GM21786 (cell line): ENCODE results near the gene CEP72.
A peak's percentile ranks its signal among the peaks of the same experiment; 100 is the strongest.
"Not testable (repeated sequence)": the region's sequence is repeated elsewhere in the genome, so short reads cannot be mapped to it uniquely, and the experiment has no call there.

ENCODE experiments used
- ATAC-seq: cut with Tn5 transposase; IDR thresholded peaks from one replicate; pipeline ENCODE4 v1.9.1; 2021; ENCODE audit not compliant: unreplicated experiment

CEP72 gene, protein sequence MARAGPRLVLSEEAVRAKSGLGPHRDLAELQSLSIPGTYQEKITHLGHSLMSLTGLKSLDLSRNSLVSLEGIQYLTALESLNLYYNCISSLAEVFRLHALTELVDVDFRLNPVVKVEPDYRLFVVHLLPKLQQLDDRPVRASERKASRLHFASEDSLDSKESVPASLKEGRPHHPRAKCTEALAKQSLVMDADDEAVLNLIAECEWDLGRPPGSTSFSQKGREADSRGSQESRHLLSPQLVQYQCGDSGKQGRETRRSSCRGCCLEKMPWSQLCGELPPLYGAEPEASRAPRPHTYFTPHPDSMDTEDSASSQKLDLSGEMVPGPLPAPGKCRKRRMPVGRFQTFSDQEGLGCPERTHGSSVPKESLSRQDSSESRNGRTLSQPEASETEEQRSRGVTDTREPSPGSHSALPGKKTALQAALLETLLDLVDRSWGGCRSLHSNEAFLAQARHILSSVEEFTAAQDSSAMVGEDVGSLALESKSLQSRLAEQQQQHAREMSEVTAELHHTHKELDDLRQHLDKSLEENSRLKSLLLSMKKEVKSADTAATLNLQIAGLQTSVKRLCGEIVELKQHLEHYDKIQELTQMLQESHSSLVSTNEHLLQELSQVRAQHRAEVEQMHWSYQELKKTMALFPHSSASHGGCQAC

GRCh38 chr5:611731-612486 is at the start of gene CEP72:
Gene CEP72, plus strand, starts transcription at chr5:612340. Its CDS starts 22 bp downstream, at chr5:612362.
- ATAC-seq: peak; percentile 63

DNA sequence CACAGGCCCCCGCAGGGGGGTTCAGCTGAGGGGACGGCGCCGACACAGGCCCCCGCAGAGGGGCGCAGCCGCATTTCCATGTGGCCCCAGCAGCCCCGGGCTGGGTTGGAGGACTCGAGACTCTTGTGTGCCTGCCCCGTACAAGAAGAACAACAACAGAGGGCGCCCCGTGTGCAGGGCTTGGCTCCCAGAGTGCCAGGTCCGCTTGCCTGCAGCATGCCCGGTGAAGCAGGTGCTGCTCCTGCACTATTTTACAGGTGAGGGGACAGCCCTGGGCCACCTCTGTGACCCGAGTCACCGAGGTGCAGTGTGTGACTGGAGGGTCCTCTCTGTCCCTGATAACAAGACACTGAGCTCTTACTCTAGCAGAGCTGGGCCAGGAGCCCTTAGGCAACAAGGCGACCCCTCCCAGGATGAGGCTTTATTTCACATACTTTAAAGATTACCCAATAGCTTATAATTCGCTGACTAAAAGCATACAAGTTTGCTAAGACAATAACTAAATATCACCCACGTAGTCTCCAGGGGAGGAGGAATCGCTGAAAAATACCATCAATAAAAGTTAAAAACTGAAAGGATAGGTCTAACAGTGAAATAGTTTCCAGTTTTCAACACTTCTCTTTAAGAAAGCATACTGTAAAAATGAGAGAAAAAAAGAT is 46.2 kb upstream of the CEP72 start:
- ATAC-seq: no peak

- ATAC-seq: no peak
Observed at GRCh38 chr5:566636-567309, 45.4 kb upstream of the CEP72 start.

- ATAC-seq: no peak
Observed at GRCh38 chr5:567664-568060, 44.5 kb upstream of the CEP72 start.

GRCh38 chr5:568061-568781 is 43.9 kb upstream of the CEP72 start:
- ATAC-seq: no peak

DNA sequence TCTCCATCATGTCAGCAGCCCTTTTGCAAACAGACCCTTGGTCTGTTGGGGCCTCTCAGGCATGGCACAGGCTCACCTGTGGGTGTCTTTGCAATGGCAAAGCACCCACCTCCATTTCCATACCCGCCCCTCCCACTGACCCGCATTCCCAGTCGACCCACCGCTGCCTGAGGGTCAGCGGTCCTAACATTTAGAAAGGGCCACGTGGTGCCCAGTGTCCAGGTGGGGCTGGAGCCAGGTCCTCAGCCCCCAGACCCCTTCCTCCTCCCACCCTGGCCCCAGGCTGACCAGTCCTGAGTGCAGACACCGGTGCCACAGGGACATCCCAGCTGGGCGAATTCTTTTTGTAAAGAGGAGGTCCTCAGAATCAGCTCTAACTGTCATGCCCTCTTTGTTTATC is 43.3 kb upstream of the CEP72 start:
- no peak for ATAC-seq

DNA sequence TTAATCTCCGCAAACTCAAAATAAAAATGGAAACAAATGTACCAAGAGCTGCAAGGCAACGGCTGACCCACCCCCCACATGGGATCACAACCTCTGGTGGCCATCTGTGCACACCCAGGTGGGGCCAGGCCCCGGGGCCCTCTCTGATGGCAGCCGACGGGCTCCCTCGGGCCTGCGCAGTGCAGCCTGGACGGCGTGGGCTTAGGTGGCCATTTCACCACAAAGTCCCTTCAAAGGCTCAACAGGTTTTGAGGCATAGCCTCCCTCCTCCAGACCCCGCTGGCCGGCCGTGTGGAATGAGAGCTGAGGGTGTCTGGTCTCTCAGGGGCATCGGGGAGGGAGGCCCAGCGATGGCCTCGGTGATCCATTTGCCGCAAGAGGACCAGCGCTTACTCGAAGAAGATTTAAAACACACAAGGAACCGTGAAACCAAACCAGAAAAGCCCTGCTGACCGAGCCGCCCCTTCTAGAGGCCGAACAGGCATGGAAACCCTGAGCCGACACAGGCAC is 42.7 kb upstream of the CEP72 start:
- ATAC-seq: no peak

DNA sequence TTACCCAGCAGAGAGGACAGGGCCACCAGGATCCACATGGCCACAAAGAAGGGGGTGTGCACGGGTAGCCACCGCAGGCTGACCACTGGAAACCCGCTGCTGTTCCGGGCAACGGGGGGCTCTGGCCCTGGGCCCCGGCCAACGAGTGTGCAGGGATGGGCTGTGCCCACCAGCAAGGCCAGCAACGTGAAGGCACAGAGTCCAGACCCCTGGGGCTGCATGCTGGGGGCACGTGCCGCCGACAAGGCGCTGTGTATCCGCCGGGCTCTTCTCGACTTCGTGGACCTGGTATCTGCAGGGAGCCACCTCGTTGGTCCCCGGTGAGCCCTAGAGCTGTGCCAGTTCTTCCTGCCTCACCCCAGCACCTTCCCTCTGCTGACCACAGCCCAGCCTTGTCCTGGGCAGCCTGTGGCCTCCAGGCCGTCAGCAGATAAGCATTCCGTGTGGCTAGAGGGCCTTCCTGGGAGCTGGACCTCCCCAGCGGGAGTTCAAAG is 42.2 kb upstream of the CEP72 start:
- no peak for ATAC-seq

DNA sequence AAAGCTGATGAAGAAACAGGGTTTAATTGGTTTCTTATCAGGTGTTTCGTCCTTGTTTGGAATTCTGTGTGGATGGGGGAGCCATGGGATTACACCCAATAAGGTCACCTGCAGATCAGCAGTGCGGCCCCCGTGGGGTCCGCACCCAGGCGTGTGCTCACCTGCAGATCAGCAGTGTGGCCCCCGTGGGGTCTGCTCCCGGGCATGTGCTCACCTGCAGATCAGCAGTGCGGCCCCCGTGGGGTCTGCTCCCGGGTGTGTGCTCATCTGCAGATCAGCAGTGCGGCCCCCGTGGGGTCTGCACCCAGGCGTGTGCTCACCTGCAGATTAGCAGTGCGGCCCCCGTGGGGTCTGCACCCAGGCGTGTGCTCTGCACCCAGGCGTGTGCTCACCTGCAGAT is 41.7 kb upstream of the CEP72 start:
- ATAC-seq: no peak

GRCh38 chr5:570886-571285 is 41.3 kb upstream of the CEP72 start:
- ATAC-seq: no peak

- ATAC-seq: no peak
Observed at GRCh38 chr5:571791-572190, 40.3 kb upstream of the CEP72 start.

- no peak for ATAC-seq
Observed at GRCh38 chr5:572398-573019, 39.6 kb upstream of the CEP72 start.

DNA sequence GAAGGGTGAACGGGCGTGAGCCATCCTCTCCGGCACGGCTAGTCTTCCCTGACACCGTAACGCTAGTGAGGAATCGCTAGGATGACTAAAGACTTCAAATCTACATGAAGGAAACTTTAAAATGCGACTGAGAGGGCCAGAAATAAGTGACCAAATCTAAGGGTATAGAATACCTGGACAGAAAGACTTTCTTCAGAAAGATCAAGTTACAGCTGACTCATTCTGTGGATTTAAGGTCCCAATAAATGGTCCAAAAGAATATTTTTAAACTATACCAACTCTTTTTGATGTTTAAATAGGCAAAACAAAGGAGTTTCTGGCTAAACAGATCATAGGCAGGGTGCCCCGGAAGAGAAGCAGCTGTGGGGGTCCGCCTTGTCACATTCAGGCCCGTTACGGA is 38.9 kb upstream of the CEP72 start:
- no peak for ATAC-seq

- no peak for ATAC-seq
Observed at GRCh38 chr5:573976-574375, 38.2 kb upstream of the CEP72 start.

DNA sequence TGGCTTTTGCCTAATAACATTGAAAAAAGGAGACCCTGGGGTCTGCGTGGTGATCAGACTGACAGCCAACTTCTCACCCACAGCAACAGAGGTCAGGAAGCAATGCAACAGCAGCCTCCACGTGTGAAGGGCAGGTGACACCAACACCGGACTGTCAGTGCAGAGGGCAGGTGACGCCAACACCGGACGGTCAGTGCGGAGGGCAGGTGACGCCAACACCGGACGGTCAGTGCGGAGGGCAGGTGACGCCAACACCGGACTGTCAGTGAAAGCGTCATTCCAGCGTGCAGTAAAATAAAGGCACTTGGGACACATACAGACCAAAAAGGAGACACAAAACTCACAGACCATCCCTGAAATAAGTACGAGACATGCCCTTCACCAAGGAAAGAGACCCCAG is 37.2 kb upstream of the CEP72 start:
- no peak for ATAC-seq

GRCh38 chr5:575636-576035 is 36.5 kb upstream of the CEP72 start:
- no peak for ATAC-seq

DNA sequence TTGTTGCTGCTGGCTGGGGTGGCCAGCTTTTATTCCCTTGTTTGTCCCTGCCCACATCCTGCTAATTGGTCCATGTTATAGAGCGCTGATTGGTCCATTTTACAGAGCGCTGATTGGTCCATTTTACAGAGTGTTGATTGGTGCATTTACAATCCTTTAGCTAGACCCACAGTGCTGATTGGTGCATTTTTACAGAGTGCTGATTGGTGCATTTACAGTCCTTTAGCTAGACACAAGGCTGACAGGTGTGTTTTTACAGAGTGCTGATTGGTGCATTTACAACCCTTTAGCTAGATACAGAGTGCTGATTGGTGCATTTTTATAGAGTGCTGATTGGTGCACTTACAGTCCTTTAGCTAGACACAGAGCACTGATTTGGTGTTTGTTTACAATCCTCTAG is 34.9 kb upstream of the CEP72 start:
- ATAC-seq: not testable (repeated sequence)

DNA sequence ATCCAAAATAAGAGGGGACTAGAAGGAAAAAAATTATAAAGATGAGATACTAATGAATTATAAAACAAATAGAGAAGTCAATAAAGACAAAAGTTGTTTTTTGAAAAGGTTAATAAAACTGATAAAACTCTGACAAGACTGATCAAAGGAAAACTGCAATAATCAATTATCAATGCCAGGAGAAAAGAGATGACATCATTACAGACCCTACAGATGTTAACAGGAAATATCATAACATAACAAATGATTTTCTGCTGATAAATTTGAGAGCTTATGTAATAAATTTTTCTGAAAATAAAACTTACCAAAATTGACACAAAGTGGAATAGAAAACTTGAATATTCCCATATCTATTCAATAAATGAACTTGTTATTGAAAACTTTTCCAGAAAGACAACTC is 34.3 kb upstream of the CEP72 start:
- ATAC-seq: no peak

GRCh38 chr5:579211-579610 is 32.9 kb upstream of the CEP72 start:
- no peak for ATAC-seq
